ENCODE data around the gene PPP1R14C.

GRCh38 chr6:150128425-150128824 is 14.4 kb upstream of the PPP1R14C start:
- TF ChIP-seq, protein P1, sequence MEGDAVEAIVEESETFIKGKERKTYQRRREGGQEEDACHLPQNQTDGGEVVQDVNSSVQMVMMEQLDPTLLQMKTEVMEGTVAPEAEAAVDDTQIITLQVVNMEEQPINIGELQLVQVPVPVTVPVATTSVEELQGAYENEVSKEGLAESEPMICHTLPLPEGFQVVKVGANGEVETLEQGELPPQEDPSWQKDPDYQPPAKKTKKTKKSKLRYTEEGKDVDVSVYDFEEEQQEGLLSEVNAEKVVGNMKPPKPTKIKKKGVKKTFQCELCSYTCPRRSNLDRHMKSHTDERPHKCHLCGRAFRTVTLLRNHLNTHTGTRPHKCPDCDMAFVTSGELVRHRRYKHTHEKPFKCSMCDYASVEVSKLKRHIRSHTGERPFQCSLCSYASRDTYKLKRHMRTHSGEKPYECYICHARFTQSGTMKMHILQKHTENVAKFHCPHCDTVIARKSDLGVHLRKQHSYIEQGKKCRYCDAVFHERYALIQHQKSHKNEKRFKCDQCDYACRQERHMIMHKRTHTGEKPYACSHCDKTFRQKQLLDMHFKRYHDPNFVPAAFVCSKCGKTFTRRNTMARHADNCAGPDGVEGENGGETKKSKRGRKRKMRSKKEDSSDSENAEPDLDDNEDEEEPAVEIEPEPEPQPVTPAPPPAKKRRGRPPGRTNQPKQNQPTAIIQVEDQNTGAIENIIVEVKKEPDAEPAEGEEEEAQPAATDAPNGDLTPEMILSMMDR (IDR thresholded peaks at IDR 0.05): no peak
- no peak for TF ChIP-seq POLR2A (IDR thresholded peaks at IDR 0.05)

Measured in body of pancreas (tissue), 4 donors.